NAMALWA (cell line): Measurements from ENCODE around the gene OTOF.

Experiments used
- DNase-seq: peaks from one replicate; pipeline ENCODE4 v3.0.0-alpha.2; 2015; ENCODE audit warnings: low spot score

Gene OTOF

DNA sequence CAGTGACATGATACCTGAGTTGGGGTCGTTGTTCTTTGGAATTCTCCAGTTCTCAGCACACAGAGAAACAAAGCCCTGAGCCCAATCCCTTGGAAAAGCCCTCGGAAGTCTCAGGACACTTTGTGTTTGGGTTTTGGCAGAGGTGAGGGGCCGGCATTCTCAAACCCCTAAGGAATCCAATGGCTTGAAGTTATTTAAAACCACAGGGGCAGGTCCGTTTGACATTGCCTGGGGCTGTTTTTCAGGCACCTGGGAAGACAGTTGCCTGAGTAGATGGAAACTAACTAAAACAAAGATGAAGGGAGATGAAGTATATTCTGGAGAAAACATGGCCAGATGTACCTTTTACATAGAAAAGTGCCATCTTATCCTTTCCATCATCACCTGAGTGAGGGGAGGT lies 22.5 kb upstream of the OTOF start:
- no peak for DNase-seq

DNA sequence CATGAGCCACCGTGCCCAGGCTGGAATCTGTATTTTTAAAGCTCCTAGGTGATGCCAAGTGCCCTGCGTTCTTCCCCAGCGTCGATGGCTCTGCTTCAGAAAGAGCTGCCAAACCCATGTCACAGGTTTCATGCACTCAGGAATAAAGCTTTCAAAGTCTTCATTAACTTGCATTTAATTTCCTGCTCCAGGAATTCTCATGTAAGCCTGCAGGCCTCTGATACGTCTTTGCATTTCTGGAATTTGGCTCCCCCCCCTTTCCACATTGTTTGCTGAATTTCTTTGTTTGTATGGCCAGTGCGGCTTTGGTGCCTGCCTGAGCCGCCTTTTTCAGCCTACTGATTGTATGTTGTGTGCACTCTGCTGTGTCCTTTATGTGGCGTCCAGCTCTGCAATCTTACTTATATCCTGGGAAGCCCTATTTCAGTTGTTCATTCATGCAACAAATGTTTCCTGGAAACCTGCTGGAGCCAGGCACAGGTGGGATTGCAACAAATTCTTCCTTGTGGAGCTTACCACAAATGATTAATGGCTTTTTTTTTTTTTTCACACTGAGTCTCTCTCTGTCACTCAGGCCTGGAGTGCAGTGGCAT lies 17.9 kb upstream of the OTOF start:
- no peak for DNase-seq

- DNase-seq, result no peak
These were observed 17.0 kb upstream of the OTOF start for GRCh38 chr2:26494891-26495290.

- DNase-seq, result no peak
These were observed 16.3 kb upstream of the OTOF start for GRCh38 chr2:26494199-26494598.

DNA sequence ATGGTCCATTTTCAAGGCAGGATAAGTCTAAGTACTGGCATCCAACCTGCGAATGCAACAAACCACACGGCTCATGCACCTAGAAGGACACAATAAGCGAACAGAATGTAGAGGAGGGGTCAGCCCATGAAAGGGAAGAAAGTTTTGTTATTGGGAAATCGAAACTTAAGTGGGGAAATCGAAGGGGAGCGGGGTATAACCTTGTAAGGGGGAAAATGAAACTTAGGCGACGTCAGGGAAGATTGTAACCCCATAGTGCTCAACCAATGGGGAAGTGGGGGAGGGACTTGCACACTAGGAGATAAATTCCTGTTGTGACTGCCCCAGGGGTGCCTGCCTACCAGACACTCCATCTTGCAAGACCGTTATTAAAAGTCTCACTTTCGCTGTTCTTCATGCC lies 15.6 kb upstream of the OTOF start:
- DNase-seq, result no peak

DNA sequence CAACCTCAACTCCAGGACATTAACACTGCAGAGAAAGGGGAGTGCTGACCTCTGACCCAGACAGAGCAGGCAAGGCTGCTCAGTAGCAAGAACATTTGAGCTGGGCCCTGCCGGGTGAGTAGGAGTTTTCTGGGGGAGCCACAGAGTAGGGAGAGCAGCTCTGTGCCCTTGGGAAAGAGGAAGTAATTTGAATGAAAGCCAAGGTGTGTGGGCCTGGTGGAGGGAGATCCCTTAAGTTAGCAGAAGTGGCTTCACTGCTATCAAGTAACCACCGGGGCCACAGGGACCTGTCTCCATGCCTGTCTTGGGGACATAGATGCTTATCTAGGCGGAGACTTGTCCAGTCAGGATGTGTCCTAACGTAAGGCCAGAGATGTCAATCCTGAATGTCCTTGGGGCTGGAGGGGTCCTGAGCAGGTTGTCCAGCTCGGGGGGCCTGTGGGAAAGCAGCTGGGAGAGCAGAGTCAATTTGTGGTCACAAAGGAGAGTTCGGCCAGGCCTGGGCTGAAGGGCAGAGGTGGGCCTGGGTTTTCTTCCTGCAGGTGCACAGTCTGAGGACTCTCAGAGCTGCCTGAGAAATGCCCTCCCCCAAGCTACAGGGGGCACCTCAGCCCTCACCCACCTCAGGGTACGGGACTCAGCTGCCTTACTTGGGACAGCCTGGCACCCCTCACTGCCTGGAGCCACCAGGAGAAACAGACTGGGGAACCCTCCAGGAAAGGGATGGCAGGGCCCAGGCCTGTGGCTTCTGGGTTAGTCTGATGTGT lies 15.0 kb upstream of the OTOF start:
- no peak for DNase-seq

- DNase-seq, result no peak
These were observed 13.7 kb upstream of the OTOF start for GRCh38 chr2:26491563-26492167.

DNA sequence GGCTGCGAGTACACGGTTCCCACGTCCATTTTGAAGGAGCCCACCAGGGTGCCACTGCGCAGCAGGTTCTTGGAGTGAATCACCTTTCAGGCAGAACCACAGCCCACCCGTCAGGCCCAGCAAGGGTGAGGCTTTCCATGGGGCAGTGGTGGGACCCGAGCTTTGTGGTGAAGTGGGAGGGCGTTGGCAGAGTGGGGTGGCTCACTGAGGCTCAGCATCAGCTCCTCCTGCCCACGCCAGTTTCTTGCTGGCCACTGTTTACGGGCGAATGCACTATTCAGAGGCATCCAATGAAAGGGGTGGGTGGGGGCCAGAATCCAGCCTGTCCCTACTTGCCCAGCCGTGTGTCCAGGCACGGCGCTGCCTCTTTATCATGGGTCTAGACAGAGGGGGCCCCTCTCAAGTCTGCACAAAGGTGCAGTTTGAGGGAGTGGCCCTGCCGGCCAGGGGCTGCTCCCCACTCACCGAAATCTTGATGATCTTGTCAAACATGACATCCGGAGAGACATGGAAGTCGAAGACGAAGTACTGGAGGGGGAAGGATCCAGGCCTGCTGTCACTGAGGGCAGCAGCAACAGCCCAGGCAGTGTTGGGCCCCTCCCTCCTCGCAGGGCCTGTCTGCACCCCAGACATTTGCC lies 11.4 kb upstream of the OTOF start:
- DNase-seq, result no peak

GRCh38 chr2:26488463-26489212 lies 10.7 kb upstream of the OTOF start:
- DNase-seq, result no peak

DNA sequence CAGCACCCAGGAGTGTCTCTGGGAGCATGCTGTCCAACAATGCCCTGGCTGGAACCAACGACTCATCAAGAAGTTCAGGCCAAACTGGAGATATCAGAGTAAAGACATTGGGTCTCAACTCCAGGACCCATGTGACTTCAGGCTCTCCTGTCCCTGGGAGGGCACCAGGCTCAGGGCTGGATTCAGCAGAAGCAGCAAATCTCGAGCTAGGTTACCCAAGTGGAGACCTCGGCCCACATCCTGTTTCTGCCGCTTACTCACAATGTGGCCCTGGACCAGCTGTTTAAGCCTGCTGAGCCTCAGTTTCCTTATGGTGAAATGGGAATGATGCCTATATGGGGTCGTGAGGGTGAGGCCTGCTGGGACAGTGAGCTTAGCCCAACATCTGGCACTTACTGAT lies 9.3 kb upstream of the OTOF start:
- DNase-seq, result no peak

DNA sequence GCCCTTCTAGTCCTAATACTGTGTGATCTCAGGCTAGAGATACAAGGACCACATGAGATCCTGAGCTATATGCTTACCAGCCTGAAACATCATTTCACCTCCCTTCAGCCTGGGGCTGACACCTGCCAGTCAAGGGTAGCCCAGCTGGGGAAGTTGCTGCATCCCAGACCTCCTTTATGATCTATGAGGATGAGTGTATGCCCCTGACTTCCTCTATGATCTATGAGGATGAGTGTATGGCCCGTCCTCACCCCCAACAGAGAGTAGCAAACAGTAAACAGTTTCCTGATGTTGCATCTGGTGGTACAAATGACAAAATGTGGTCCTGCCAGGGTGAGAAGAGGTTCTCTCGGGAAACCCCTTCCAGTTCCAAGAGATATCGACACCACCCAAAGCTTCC lies 8.9 kb upstream of the OTOF start:
- DNase-seq, result no peak

GRCh38 chr2:26485725-26486418 lies 7.9 kb upstream of the OTOF start:
- DNase-seq, result no peak

GRCh38 chr2:26485099-26485498 lies 7.2 kb upstream of the OTOF start:
- DNase-seq, result no peak

- DNase-seq, result no peak
These were observed 6.7 kb upstream of the OTOF start for GRCh38 chr2:26484579-26484978.

DNA sequence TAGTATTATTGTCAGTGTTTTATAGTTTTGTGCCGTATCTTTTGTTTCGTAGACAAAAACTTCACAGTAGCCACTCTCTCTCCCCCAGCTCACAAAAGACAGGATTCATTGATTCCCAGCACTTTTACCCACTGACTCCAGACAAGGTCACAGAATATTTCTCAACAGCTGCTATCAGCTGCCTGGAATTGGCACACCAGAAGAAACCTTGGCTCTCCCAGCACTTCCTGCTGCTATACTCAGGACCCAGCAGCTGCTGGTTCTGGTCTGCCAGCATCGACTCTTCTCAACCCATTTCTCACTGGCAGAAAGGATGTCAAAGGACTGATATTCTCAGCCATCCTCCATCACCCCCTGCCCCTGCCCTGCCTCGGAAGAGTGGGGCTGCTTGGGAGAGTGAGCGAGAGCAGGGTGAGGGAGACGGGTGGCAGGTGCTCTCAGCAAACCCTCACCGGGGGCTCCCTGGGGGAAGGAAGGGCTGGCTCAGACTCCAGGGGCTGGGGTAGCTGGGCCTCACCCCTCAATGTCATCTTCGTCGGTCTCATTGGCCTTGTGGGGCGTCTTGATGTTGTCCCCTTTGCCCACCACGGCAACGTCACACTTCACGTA lies 6.1 kb upstream of the OTOF start:
- no peak for DNase-seq

GRCh38 chr2:26483516-26483915 lies 5.6 kb upstream of the OTOF start:
- no peak for DNase-seq

- no peak for DNase-seq
These were observed 5.1 kb upstream of the OTOF start for GRCh38 chr2:26483027-26483326.

DNA sequence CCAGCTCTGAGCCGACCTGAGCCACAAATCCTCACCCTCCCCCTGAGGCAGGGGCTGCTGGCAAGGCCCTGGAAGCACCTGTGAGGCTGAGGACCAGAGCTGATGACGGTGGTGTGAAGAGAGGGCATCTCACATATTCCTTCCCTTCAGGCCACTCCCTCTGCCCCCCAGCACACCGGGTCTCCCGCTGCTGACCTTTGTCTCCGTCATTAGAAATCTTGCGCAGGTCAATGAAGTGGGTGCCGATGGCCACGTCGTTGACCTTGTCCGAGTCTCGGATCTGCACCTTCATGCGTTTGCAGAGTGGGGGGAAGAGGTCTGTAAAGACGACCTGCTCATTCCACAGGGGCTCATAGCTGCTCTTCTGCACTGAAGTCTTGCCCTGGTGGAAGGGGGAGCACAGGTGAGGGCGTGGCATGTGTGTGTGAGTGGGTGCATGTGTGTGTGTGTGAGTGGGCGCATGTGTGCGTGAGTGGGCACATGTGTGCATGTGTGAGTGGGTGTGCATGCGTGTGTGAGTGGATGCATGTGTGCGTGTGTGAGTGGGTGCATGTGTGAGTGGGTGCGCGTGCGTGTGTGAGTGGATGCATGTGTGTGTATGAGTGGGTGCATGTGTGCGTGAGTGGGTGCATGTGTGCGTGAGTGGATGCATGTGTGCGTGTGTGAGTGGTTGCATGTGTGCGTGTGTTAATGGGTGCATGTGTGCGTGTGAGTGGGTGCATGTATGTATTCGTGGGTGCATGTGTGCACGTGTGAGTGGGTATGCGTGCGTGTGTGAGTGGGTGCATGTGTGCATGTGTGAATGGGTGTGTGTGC lies 4.5 kb upstream of the OTOF start:
- DNase-seq, result no peak

GRCh38 chr2:26481706-26482105 lies 3.8 kb upstream of the OTOF start:
- no peak for DNase-seq

GRCh38 chr2:26480566-26481423 lies 2.9 kb upstream of the OTOF start:
- DNase-seq, result no peak
